Breast epithelium (tissue), 4 donors: ENCODE data around the gene DPPA4. TPM values are rescaled to one million over a fixed set of nuclear protein-coding genes. Genes with fewer than 3 reads are reported as not detected.
"Not testable (repeated sequence)": the region's sequence is repeated elsewhere in the genome, so short reads cannot be mapped to it uniquely, and the experiment has no call there.

Source experiments
- DNase-seq, 2 donors: peaks; one replicate each; pipeline ENCODE4 v3.0.0-alpha.2; 2019; ENCODE audit warnings: low spot score in 2 of 2
- H3K27ac ChIP-seq, 2 donors: fragments of 200-600 bp; sonication (generic) in 1 of 2; one replicate each; pipeline ENCODE4 v1.5.1; 2016 to 2019; ENCODE audit warnings: mild to moderate bottlenecking in 1 of 2
- H3K27me3 ChIP-seq, 2 donors: fragments of 200-600 bp; sonication (generic) in 1 of 2; one replicate each; pipeline versions ENCODE4 v1.5.1 to v1.6.0; 2017 to 2019; ENCODE audit warnings: control low read depth in 1 of 2, mild to moderate bottlenecking in 1 of 2
- H3K36me3 ChIP-seq: fragments of 200-600 bp; one replicate; pipeline ENCODE4 v1.5.1; 2019
- H3K4me1 ChIP-seq, 2 donors: fragments of 200-600 bp; sonication (generic); one replicate each; pipeline ENCODE4 v1.5.1; 2016 to 2019; ENCODE audit warnings: control low read depth in 1 of 2
- H3K4me3 ChIP-seq, 3 donors: fragments of 200-600 bp; sonication (generic); 1 replicate in 2 of 3; 2 replicates in 1 of 3; pipeline ENCODE4 v1.5.1; 2016 to 2019; ENCODE audit warnings: mild to moderate bottlenecking in 3 of 3, moderate library complexity in 2 of 3
- H3K9me3 ChIP-seq, 2 donors: fragments of 200-600 bp; sonication (generic) in 1 of 2; one replicate each; pipeline ENCODE4 v1.5.1; 2016 to 2019; ENCODE audit warnings: control low read depth in 1 of 2
- CTCF ChIP-seq, 3 donors: fragments of 450-650 bp; IDR thresholded peaks; one replicate each; pipeline ENCODE4 v1.5.1; 2016 to 2017; ENCODE audit warnings: antibody characterized with exemption in 3 of 3, mild to moderate bottlenecking in 3 of 3, moderate library complexity in 3 of 3
- POLR2A ChIP-seq: fragments of 450-650 bp; IDR thresholded peaks from one replicate; pipeline ENCODE4 v1.6.1; 2016; ENCODE audit warnings: antibody characterized with exemption, mild to moderate bottlenecking, moderate library complexity
- POLR2AphosphoS5 ChIP-seq, 3 donors: sonication (generic); formaldehyde crosslinking; IDR thresholded peaks; one replicate each; pipeline ENCODE4 v1.6.1; 2017; ENCODE audit warnings: antibody characterized with exemption in 3 of 3
- intact Hi-C: fragments of 100-400 bp; cut with DNase I; formaldehyde crosslinking; loops from one replicate; pipeline ENCODE4 v1.15.1; 2023; ENCODE audit warnings: low total_unique reads
- total RNA-seq, 3 donors: library from RNA; depleted of rRNA; stranded (reverse); fragments of >200 nt; gene quantifications; one replicate each; pipeline ENCODE4 v1.1.0, GENCODE V29; 2016

DPPA4 gene
- total RNA-seq, 3 donors from 2014 or later: not detected

DNA sequence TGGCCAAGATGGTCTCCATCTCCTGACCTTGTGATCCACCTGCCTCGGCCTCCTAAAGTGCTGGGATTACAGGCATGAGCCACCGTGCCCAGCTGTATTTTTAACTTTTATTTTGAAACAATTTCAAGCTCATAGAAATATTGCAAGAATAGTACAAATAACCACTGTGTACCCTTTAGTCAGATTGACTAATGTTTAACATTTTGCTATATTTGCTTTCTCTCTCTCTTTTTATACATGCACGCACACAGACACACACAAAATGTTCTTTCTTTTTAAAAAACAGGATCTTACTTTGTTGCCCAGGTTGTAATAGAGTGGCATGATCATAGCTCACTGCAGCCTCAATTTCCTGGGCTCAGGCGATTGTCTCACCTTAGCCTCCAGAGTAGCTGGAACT is 25.5 kb upstream of the DPPA4 start:
- Histone ChIP-seq H3K9me3 (peaks cover 0 to 3% of the 10 kb centered on the region in 2 donors), H3K36me3 (no peaks in the 10 kb centered on the region), H3K4me3 (no peak overlapping the region), H3K27me3 (no peaks in the 10 kb centered on the region), H3K27ac (no peak overlapping the region), H3K4me1 (no peaks in the 10 kb centered on the region)
- DNase-seq: no peak
- no peak for TF ChIP-seq POLR2A
- intact Hi-C loops: no loop called here

GRCh38 chr3:109358809-109359208 is 21.5 kb upstream of the DPPA4 start:
- H3K4me3 ChIP-seq, H3K9me3 ChIP-seq, intact Hi-C loops, H3K27ac ChIP-seq, DNase-seq, H3K4me1 ChIP-seq, H3K36me3 ChIP-seq, H3K27me3 ChIP-seq: not testable (repeated sequence)

DNA sequence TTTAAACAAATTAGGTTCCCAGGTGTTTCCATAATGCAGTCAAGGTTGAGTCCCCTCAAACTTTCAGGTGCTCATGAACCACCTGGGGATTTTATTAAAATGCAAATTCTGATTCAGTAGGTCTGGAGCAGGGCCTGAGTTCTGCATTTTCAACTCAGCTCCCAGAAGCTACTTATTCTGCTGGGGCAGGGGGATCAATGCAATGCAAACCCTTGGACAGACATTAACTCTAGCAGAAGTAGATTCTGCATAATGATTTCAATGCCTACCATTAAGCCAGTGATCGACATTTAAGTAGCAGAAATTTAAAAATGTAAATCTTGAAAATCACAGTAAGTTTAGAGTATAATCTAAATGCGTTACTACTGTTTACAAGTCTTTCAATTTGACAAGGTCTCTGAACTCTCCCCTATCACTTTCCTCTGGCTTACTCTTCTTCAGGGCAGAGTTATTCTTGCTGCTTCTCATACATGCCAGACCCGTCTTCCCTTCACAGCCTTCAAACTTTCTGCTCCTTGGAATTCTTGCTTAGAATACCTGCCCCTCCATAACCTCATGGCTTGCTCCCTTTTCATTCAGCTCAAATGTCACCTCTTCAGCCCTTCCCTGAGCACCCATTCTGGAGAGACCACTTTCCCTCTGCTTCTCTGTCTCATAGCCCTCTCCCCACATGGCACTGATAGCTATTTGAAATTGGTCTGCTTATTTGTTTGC is 19.3 kb upstream of the DPPA4 start:
- Histone ChIP-seq H3K27me3 (no peaks in the 10 kb centered on the region), H3K27ac (no peak overlapping the region), H3K36me3 (no peaks in the 10 kb centered on the region), H3K9me3 (peaks cover 0 to 3% of the 10 kb centered on the region in 2 donors), H3K4me1 (no peaks in the 10 kb centered on the region), H3K4me3 (no peak overlapping the region)
- no peak for TF ChIP-seq POLR2AphosphoS5 (IDR thresholded peaks at IDR 0.05)
- TF ChIP-seq CTCF (IDR thresholded peaks at IDR 0.05): no peak
- no peak for TF ChIP-seq POLR2A
- intact Hi-C loops: no loop called here
- DNase-seq: no peak

- no peak for DNase-seq
- peaks cover 0 to 3% of the 10 kb centered on the region in 2 donors for H3K9me3 ChIP-seq
- no peaks in the 10 kb centered on the region for H3K27me3 ChIP-seq
- H3K27ac ChIP-seq: no peak overlapping the region
- no peaks in the 10 kb centered on the region for H3K36me3 ChIP-seq
- no peaks in the 10 kb centered on the region for H3K4me1 ChIP-seq
- H3K4me3 ChIP-seq: no peak overlapping the region
- TF ChIP-seq POLR2A: no peak
- no peak for TF ChIP-seq CTCF (IDR thresholded peaks at IDR 0.05)
- TF ChIP-seq POLR2AphosphoS5 (IDR thresholded peaks at IDR 0.05): no peak
- intact Hi-C loops: no loop called here
These were observed 18.5 kb upstream of the DPPA4 start for GRCh38 chr3:109355625-109356441.

- Histone ChIP-seq H3K4me1 (no peaks in the 10 kb centered on the region), H3K36me3 (no peaks in the 10 kb centered on the region), H3K9me3 (no peaks in the 10 kb centered on the region), H3K27ac (no peak overlapping the region), H3K4me3 (no peak overlapping the region), H3K27me3 (no peaks in the 10 kb centered on the region)
- no peak for DNase-seq
- intact Hi-C loops: no loop called here
- TF ChIP-seq CTCF (IDR thresholded peaks at IDR 0.05): no peak
- no peak for TF ChIP-seq POLR2A
- TF ChIP-seq POLR2AphosphoS5 (IDR thresholded peaks at IDR 0.05): no peak
These were observed 15.7 kb upstream of the DPPA4 start for GRCh38 chr3:109353057-109353456.

DNA sequence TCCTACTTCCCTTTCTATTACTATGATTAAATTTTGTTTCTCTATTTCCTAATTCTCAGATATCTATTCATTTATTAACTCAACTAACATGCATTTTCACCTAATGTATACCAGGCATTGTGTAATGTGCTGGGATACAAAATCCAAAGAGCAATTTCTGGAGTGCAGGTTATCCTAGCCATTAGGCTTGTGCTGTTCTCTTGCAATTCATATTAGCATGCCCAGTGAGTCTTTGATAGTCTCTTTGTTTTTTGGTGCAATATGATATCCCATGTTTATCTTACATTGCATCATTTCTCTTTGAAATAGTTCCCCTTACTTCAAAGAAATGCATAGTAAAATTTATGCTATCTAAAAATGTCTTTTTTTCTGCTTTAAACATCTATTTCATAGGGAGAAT is 13.9 kb upstream of the DPPA4 start:
- Histone ChIP-seq H3K9me3 (no peaks in the 10 kb centered on the region), H3K36me3 (no peaks in the 10 kb centered on the region), H3K4me1 (no peaks in the 10 kb centered on the region), H3K27ac (no peak overlapping the region), H3K4me3 (no peak overlapping the region), H3K27me3 (no peaks in the 10 kb centered on the region)
- intact Hi-C loops: no loop called here
- DNase-seq: no peak
- TF ChIP-seq CTCF (IDR thresholded peaks at IDR 0.05): no peak
- no peak for TF ChIP-seq POLR2AphosphoS5 (IDR thresholded peaks at IDR 0.05)
- TF ChIP-seq POLR2A: no peak
